CD4-positive, alpha-beta T cell treated with Interferon alpha-2 for 1 hour (primary cell): ENCODE data around the gene WDR59.
A peak's percentile ranks its signal among the peaks of the same experiment; 100 is the strongest.
"Not testable (repeated sequence)": the region's sequence is repeated elsewhere in the genome, so short reads cannot be mapped to it uniquely, and the experiment has no call there.

Experiments
- DNase-seq, 2 donors: peaks; one replicate each; pipeline ENCODE4 v3.0.0-alpha.2; 2020 to 2022

WDR59 gene, protein sequence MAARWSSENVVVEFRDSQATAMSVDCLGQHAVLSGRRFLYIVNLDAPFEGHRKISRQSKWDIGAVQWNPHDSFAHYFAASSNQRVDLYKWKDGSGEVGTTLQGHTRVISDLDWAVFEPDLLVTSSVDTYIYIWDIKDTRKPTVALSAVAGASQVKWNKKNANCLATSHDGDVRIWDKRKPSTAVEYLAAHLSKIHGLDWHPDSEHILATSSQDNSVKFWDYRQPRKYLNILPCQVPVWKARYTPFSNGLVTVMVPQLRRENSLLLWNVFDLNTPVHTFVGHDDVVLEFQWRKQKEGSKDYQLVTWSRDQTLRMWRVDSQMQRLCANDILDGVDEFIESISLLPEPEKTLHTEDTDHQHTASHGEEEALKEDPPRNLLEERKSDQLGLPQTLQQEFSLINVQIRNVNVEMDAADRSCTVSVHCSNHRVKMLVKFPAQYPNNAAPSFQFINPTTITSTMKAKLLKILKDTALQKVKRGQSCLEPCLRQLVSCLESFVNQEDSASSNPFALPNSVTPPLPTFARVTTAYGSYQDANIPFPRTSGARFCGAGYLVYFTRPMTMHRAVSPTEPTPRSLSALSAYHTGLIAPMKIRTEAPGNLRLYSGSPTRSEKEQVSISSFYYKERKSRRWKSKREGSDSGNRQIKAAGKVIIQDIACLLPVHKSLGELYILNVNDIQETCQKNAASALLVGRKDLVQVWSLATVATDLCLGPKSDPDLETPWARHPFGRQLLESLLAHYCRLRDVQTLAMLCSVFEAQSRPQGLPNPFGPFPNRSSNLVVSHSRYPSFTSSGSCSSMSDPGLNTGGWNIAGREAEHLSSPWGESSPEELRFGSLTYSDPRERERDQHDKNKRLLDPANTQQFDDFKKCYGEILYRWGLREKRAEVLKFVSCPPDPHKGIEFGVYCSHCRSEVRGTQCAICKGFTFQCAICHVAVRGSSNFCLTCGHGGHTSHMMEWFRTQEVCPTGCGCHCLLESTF

DNA sequence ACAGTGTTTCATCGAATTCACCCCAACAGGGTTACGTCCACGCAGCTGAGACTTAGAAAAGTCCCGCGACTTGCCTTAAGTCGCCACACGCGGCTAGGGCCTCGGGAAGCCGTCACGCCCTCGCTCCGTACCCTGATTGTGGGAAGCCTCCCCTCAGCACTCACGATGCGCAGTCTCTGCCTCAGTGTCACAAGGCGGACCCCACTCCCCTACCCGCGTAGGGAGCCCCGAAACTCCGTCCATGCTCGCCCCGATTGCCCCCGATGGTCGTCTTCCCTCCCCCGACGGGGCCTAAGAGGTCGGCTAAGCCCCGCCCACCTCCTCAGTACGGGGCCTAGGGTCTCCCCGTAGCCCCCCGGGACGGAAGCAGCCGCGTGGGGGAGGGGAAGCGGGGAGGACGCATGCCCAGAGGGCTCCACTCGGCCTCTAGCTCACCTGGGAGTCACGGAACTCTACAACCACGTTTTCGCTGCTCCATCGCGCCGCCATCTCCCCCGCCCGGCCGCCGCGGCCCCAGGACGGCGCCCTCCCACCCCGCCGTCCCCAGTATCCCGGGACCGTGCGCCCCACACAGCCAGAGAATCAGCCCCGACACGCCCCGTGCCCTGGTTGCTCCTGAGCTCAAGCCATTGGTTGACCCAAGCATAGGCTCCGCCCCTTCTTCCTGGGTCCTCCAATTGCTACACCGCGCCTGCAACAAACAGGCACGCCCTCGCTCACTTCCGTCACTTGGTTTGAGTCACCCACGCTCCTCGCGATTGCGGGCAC is at the start of gene WDR59:
WDR59 (minus strand) TSS at position 595 of the 768 bp plus-strand sequence; CDS start at position 489, 106 bp downstream.
- DNase-seq: peak; percentile 99

DNA sequence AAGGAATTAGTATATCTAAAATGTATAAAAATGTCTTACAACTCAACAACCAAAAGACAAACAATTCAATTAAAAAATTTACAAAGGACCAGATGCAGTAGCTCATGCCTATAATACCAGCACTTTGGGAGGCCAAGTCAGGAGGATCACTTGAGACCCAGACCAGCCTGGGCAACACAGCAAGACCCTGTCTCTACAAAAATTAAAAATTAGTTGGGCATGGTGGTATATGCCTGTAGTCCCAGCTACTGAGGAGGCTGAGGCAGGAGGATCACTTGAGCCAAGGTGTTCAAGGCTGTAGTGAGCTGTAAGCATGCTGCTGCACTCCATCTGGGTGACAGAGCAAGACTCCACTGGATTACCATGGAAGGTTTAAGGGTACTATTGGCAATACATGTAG is 47.7 kb upstream of the WDR59 start:
- no peak for DNase-seq

DNA sequence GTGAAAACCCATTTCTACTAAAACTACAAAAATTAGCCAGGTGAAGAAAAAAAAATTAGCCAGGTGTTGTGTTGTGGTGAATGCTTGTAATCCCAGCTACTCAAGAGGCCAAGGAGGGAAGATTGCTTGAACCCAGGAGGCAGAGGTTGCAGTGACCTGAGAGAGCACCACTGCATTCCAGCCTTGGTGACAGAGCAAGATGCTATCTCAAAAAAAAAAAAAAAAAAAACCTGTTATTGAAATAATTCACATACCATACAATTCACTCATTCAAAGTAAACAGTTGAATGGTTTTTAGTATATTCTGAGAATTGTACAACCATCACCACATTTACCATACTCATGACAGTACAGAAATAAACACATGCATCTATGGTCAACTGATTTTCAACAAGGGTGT is 44.9 kb upstream of the WDR59 start:
- DNase-seq: no peak

DNA sequence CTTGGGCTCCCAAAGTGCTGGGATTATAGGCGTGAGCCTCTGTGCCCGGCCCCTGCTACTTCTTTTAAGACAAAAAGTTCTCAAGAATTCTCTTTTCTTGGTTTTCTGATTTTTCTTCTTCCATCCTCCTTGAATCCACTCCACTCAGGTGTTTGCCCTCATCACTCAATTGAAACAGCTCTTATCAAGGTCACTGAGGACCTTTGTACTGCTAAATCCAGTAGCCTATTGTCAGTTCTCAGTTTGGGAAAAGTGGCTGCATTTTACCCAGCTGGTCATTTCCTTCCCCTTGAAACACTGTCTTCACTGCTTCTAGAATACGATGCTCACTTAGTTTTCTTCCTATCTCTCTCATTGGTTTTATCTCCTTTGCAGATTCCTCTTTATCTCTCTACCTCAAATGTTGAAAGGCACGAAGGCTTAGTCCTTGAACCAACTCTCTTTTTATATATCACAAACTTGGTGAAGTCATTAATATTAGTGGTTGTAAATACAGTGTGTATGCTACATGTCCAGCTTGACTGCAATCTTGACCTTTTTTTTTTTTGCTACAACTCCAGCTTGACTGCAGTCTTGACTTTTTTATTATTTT is 43.7 kb upstream of the WDR59 start:
- no peak for DNase-seq

DNA sequence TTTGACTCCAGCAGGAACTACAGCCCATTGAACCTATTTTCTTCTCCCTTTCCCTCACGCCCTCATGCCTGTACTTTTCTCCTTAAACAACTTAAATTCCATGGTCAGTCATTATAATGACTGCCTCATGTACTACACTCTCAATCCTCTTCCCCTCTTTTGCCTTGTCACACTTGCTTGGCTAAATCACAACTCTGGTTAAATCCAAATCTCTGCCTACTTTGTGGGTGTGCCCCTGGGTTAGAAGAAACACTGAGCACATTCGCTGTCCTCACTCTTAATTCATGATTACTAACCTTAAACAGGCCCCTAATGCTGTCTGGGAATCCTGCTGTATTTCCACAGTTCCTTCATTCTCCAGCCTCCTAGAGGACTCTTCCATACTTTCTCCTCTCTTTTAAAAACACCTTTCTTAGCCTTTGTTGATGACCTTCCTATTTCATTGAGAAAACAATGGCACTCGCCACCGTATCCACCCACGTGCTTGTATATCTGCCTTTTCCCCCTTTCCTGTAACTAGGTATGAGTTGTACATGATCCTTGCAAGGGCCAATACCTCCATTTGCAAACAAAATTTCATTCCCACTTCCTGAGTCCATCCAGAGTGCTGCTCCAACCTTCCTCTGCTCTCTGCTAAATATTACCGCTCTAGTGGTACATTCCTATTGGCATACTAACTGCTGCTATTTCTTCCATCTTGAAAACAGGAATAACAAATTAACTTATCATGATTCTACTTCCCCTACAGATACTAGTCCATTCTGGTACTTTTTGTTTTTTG is 42.8 kb upstream of the WDR59 start:
- DNase-seq: no peak

DNA sequence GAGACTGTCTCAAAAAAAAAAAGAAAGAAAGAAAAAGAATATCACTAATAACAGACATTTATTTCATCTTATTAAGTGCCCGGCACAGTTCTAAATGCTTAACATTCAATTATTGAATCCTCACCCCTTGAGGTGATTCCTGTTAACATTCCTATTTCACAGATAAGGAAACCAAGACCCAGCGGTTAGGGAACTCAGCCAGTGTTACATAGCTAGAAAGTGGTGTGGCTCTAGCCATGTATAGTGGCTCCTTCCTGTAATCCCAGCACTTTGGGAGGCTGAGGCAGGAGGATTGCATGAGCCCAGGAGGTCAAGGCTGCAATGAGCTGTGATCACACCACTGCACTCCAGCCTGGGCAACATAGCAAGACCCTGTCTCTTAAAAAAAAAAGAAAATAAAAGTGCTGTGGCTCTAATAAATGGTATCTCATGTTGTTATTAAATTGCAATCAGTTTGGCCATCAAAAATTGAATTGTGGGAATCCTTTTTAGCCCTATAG is 42.0 kb upstream of the WDR59 start:
- no peak for DNase-seq

DNA sequence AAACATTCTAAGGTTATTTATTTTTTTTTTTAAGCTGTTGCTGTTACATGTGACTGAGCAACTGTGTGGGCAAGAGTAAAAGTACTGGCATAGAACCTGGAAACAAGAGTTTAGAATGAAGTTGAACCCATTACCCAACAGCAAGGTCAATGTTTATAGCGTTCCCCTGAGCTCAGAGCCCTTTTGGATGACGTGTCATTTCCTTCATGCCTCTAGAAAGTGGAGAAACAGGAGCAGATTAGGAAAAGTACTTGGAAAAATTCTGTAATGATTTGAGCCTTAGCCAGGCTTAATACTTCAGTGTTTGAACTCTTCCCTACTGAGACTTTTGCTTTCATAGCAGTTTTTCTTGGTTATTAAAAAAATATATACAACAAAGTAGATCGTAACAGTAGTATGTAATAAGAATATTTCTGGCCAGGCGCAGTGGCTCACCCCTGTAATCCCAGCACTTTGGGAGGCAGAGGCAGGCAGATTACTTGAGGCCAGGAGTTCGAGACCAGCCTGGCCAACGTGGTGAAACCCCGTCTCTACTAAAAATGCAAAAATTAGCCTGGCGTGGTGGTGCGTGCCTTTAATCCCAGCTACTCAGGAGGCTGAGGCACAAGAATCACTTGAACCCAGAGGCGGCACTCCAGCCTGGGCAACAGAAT is 41.4 kb upstream of the WDR59 start:
- DNase-seq: not testable (repeated sequence)

DNA sequence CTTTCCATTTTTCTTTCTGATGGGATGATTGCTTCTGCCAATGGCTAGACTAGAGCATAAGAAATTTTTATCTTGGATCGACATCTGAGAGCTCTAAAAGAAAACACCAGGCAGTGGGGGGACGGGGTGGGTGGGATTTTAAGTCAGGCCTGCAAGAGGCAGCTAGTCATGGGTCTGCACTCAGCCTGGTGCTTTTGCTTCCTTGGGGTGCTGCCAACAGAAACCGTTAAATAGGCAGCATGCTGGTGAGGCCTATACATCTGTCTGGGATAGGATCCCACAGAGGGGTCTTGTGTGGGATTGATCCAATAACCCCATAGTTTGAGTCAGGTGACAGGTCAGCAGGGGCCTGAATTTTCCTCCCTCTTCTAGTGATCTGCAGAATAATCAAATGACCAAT is 40.8 kb upstream of the WDR59 start:
- no peak for DNase-seq

DNA sequence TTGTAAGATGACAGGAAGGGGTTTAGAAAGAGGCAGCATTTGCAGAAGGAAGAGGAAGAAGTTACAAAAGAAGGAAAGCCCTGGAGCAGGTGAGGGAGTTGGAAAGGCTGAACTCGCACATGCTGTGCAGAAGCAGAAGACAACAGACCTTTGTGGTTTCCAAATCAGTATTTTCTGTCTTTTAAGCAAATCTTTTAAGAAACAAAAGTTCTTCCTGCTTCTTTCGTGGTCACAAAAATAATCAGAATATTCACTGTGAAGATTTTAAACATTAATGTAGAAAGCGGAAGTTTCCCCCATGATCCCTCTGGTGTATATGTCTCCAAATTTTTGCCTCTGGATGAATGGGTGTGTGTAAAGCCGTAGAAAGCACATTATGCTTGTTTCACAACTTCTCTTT is 39.7 kb upstream of the WDR59 start:
- DNase-seq: no peak

DNA sequence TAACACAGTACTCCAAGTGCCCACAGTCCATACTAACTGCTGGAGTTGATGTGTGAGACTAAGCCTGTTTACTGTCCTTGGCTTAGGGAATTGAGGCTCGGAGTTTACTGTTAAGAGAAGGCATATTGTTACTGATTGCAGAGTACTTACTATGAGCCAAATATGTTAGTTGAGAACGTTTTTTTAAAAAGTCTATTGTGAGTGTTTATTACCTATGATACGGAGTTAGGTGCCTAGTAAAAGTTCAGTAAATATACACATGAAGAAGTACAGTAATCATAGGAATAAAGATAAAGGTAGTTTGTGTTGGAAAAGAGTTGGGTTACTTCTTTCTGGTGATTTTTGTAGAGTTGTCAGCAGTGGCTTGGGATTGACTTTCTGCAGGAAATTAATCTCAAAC is 39.3 kb upstream of the WDR59 start:
- no peak for DNase-seq

DNA sequence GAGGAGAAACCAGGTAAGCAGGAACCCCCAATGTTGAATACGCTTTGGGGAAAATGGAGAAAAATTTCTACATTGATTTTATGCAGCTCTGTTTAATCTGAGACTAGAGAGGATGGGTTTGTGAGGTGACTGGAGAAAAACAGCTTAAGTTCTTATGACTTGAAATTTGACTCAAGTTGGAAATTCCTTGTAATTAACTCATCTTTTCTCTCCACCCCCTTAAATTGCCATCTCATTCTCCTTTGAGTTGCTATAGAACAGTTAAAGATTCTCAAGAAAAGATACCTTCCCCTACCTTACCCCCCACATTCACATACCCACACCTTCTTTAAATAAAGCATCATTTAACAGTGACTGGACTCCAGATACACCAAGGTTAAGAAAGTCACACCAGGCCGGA is 38.1 kb upstream of the WDR59 start:
- DNase-seq: no peak

DNA sequence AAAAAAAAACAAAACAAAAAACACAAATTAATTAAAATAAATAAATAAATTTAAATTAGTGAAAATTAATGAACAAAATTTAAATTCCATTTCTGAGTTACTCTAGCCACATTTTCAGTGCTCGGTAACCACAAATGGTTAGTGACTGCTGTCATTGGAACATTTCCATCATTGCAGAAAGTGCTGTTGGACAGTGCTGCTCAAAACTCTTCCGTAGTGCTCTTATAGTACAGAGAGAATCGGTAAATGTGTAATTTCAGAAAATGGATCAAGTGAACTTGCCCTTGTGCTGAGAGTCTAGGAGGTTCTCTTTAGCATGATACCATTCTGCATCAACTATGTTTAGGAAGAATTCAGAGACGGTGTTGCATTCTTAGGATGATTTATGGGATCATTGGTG is 37.6 kb upstream of the WDR59 start:
- no peak for DNase-seq

DNA sequence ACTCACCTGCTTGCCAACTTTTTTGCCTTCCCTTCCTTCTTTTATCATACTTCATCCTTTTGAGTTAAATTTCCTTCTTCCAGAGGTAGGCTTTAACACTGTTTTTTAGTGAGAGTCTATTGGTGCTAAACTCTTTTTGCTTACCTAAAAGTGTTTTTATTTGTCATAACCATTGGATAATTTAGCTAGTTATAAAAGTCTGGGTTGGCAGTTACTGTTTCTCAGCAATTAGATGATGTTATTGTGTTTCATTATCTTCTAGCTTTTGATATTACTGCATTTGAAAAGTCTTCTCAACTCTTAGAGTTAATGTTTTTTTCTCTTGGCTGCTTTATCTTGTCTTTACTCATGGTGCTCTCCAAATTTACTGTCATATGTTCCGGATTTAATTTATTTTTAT is 36.5 kb upstream of the WDR59 start:
- DNase-seq: no peak

DNA sequence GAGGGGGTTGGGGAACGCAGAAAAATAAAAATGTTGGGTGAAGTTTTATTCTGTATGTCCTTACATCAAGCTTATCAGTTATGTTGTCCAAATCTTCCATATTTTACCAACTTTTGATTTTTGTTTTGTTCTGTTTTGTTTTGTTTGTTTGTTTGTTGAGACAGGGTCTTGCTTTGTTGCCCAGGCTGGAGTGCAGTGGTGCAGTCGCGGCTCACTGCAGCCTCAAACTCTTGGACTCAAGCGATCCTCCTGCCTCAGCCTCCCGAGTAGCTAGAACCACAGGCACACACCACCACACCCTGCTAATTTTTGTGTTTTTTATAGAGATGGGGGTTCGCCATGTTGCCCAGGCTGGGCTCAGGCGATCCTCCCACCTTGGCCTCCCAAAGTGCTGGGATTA is 34.7 kb upstream of the WDR59 start:
- DNase-seq: no peak

DNA sequence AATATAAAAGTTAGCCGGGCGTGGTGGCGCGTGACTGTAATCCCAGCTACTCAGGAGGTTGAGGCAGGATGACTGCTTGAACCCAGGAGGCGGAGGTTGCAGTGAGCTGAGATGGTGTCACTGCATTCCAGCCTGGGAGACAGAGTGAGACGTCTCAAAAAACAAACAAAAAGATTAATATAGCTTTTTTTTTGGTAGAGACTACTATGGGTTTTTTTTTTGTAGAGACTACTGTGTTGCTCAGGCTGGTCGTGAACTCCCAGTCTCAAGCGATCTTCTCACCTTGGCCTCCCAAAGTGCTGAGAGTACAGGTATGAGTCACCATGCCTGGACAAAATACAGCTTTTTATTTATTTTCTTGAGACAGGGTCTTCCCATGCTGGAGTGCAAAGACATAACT is 34.1 kb upstream of the WDR59 start:
- no peak for DNase-seq

DNA sequence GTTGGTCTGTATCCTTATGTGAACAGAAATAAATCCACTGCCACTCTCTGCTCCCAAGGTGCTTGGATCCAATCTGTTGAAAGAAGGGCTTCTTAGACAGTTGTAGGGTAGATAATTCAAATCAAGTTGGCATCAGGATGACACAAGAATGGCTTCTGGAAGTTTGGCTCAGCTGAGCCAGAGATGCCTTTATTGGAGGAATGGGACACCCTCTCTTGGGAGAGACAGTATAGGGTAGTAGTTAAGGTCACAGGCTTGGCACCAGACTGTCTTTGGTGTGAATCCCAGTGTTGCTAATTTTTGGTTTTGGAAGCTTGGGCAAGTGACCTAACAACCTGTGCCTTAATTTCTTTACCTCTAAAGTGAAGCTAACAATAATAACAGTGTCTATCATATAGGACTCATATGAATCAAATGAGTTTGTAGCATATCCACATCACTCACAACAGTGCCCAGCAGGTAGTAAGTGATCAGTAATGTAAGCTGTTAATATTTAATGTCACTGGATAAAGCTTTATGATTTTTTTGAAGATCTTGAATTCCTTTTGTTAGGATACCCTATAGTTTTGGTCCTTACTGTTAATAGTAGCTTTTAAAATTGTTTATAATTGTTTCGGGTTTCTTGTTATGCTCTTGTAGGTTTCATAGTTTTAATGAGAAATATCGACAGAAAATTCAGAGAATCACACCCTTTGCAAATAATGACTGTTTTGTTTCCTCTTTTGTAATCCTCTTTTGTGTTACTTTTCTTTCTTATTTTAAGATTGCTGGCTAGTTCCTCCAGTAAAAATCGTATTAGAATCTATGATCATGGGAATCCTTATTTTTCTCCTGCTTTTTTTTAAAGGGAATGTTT is 33.0 kb upstream of the WDR59 start:
- no peak for DNase-seq

DNA sequence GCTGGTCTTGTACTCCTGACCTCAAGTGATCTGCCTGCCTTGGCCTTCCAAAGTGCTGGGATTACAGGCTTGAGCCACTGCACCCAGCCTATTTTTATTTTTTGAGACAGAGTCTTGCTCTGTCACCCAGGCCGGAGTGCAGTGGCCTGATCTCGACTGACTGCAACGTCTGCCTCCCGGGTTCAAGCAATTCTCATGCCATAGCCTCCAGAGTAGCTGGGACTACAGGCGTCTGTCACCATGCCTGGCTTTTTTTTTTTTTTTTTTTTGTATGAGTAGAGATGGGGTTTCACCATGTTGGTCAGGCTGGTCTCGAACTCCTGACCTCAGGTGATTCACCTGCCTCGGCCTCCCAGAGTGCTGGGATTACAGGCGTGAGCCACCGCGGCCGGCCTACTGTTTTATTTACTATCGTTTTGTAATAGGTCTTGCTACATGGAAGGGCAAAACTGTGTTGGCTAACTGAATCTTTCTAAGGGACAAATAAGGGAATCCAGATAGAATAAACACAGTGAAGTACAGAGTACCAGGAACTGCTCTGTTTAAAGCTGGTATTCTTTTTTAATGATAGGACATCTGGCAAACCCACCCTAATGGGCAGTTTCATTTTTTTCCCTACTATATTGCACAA is 31.6 kb upstream of the WDR59 start:
- DNase-seq: not testable (repeated sequence)

DNA sequence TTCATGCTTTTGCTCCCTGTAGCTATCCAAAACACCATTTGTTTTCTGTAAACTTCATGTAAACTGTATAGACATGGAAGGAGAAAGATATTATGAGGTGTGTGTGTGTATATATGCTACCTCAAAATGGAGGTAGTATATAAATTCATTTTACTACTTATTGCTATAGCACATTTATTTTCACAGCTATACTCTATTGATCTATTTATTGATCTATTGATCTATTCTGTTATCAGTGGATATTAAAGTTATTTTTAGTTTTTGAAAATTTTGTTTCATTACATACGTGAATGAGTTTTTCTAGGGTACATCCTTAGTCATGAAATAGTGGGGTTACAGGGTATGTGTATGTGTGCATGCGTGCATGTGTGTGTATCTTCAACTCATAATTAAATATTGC is 29.4 kb upstream of the WDR59 start:
- DNase-seq: no peak

DNA sequence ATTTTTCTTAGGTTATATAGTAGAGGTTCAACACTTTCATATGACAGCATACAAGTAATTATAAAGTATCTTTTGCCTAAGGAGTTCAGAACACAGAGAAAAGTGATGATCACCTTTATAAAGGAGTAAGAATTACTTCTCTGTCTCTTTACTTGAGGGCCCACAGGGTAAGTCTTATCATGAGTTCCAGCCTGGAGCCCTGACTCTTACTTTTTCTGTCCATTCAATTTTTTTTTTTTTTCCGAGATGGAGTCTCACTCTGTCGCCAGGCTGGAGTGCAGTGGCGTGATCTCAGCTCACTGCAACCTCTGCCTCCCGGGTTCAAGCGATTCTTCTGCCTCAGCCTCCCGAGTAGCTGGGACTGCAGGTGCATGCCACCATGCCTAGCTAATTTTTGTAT is 28.2 kb upstream of the WDR59 start:
- DNase-seq: not testable (repeated sequence)
